HG02642 (cell line): ENCODE data around the gene PPP1R12C.

Source experiments
- ATAC-seq: cut with Tn5 transposase; IDR thresholded peaks from one replicate; pipeline ENCODE4 v1.9.1; 2021; ENCODE audit warnings: mild to moderate bottlenecking; ENCODE audit not compliant: unreplicated experiment, poor library complexity

The PPP1R12C gene

GRCh38 chr19:55147545-55148251 is 30.3 kb upstream of the PPP1R12C start:
- no peak for ATAC-seq

DNA sequence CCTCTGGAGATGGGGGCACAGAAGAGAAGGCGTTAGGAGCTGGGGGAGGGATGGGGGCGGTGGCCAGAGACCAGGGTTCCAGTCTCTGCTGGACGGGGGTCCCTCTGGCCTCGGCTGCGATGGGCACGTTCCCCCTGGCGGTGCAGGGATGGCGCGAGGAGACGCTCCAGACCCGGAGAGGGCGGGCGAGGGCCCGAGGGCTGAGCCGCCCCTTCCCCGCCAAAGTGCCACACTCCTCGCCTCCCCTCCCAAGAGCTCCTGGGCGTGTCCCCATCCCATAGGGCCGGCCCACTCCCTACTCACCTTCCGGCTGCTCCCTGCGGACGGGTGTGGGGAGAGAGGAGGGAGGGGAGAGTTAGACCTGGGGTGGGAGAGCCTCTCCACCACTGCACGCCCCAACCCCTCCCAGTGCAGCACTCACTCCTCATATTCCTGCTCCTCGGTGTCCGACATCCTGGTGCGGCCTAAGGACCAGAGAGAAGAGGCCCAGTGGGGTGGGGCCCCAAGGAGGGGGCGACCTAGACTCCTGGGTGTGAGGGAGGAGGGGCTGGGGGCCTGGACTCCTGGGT is 29.4 kb upstream of the PPP1R12C start:
- no peak for ATAC-seq

DNA sequence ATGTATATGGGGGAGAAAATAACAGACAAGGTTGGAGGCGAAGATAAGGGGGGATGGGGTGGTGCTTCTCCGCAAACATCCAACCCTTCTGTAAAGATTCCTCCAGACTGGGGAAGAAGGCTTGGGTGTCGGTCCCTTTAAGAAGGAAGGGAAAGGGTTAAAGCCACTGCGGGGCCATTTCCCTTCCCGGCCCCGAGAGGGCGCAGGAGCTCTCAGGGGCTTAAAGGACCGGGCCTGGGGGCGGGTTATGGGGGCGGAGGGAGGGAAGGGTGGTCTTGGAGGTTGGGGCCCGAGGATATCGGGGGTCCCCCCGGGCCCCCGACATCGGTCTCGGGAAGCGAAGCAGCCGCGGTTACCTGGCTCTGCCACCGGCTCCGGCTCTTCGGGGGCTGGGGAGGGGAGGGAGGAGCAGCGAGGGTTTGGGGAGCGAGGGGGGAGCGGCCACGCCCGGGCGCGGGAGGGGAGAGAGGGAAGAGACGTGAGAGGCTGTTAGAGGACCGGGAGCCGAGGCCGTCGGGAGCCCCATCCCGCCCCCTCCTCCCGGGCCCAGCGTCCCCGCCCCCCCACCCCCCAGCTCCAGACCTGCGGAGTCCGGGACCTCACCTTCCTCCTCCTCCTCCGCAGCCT is 28.8 kb upstream of the PPP1R12C start:
- ATAC-seq: no peak

GRCh38 chr19:55145232-55145631 is 27.8 kb upstream of the PPP1R12C start:
- ATAC-seq: no peak

- no peak for ATAC-seq
These were observed 24.3 kb upstream of the PPP1R12C start for GRCh38 chr19:55141696-55142095.

GRCh38 chr19:55137915-55138314 is 20.5 kb upstream of the PPP1R12C start:
- no peak for ATAC-seq

- no peak for ATAC-seq
These were observed 19.1 kb upstream of the PPP1R12C start for GRCh38 chr19:55136399-55137102.

GRCh38 chr19:55134736-55135135 is 17.3 kb upstream of the PPP1R12C start:
- ATAC-seq: no peak

- ATAC-seq: no peak
These were observed 16.4 kb upstream of the PPP1R12C start for GRCh38 chr19:55133639-55134444.

GRCh38 chr19:55132453-55133129 is 15.2 kb upstream of the PPP1R12C start:
- no peak for ATAC-seq

DNA sequence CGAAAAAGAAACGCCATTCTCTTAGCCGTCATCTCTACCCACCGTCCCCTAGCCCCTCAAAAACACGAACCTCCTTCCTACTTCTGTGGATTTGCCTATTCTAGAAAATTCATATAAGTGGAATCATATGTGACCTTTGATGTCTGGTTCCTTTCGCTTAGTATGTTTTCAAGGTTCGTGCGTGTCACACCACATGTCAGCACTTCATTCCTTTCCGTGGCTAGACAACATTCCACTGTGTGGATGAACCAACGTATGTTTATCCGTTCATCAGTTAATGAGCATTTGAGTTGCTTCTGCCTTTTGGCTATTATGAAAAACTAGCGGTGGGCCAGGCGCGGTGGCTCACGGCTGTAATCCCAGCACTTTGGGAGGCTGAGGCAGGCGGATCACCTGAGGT is 14.0 kb upstream of the PPP1R12C start:
- ATAC-seq: no peak

GRCh38 chr19:55119053-55119452 is 1.6 kb upstream of the PPP1R12C start:
- ATAC-seq: no peak

- ATAC-seq: no peak
These were observed 1.1 kb upstream of the PPP1R12C start for GRCh38 chr19:55118401-55118991.

DNA sequence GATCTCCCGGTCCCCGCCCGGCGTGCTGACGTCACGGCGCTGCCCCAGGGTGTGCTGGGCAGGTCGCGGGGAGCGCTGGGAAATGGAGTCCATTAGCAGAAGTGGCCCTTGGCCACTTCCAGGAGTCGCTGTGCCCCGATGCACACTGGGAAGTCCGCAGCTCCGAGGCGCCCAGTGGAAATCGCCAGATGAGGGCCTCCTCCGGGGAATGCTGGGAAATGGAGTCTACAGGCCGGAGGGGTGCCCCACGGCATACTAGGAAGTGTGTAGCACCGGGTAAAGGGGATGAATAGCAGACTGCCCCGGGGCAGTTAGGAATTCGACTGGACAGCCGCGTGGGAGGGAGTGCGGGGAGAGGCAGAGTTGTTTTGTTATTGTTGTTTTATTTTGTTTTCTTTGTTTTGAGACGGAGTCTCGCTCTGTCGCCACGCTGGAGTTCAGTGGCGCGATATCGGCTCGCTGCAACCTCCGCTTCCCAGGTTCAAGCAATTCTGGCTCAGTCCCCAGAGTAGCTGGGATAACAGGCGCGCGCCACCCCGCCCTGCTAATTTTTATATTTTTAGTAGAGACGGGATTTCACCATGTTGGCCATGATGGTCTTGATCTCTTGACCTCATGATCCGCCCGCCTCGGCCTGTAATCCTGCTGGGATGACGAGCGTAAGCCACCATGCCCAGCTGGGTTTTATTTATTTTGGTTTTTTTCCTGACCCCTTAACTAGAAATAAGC is 390 bp upstream of the PPP1R12C start:
- ATAC-seq: peak; percentile 91

- no peak for ATAC-seq
These were observed 1.1 kb downstream of the PPP1R12C start for GRCh38 chr19:55116232-55116858.

- ATAC-seq: no peak
These were observed 1.9 kb downstream of the PPP1R12C start for GRCh38 chr19:55115446-55116065.

DNA sequence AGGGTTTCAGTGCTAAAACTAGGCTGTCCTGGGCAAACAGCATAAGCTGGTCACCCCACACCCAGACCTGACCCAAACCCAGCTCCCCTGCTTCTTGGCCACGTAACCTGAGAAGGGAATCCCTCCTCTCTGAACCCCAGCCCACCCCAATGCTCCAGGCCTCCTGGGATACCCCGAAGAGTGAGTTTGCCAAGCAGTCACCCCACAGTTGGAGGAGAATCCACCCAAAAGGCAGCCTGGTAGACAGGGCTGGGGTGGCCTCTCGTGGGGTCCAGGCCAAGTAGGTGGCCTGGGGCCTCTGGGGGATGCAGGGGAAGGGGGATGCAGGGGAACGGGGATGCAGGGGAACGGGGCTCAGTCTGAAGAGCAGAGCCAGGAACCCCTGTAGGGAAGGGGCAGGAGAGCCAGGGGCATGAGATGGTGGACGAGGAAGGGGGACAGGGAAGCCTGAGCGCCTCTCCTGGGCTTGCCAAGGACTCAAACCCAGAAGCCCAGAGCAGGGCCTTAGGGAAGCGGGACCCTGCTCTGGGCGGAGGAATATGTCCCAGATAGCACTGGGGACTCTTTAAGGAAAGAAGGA is 2.8 kb downstream of the PPP1R12C start:
- ATAC-seq: no peak
